GM19035 (cell line): ENCODE data around the gene OSGIN1.

ENCODE experiments used
- ATAC-seq: cut with Tn5 transposase; IDR thresholded peaks from one replicate; pipeline ENCODE4 v1.9.1; 2021; ENCODE audit not compliant: unreplicated experiment

Gene OSGIN1

DNA sequence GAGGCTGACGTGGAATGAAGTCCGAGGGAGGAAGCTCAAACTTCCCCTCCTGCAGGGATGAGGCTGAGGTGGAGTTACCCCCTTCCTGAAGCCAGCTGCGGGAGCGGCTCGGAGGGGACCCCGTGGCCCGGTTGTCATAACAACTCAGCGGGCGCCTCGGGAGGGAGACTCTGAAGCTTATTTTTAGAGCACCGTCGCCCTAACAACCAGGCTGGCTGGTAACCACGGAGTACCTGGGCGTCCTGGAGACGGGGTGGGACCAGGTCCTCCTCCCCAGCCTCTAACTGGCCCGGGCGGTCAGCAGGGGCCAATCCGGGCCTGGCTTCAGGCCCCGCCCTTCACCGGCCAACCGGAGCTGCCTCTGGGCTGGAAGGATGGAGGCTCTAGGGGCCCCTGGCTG lies 42.7 kb downstream of the OSGIN1 start:
- no peak for ATAC-seq

DNA sequence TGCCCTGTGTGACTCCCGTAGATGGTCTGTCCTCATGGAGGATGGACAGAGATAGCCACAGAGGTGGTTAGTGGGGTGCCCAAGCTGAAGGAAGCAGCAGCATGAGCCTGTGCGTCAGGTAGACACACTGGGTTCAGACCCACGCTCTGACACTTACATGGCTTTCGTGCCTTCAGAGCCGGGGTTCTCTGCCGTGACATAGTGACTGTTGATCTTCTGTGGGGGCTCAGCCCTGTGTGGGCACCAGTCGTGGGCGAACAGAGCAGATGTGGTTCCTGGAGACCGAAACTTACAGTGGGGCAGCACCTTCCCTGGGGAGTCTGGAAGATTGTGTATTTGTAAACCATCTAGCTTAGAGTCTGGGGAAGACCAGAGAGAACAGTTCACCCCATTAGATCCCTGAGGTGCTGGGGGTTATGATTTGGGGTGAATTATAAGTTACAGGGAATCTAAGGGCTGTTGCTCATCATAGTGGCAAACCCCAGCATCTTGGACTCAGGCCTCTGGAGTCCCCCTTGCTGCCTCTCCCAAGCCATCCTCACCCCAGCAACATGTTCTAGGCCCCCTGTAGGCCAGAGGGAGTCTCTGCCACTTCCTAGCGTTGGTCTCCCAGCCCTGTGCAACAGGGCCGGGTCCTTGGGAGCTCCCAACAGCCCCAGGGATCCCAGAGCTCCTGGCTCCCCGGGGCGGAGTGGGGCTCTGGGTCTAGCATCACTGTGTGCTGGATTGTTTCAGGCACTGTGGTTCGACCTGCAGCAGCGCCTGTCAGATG lies 43.6 kb downstream of the OSGIN1 start:
- no peak for ATAC-seq

DNA sequence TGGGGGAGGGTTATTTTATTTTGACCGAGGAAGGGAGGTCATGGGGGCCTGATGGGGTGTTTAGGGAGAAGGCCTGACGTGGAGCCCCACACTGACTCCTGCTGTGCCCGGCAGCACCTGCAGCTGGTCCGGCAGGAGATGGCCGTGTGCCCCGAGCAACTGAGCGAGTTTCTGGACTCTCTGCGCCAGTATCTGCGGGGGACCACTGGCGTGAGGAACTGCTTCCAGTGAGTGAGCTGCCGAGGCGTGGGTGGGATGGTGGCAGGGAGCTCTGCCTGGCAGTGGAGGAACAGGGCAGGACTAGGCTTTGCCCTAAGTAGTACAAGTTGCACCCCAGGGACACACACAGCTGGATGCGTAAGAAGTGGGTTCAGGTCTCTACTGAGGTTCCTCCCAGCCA lies 45.1 kb downstream of the OSGIN1 start:
- no peak for ATAC-seq

DNA sequence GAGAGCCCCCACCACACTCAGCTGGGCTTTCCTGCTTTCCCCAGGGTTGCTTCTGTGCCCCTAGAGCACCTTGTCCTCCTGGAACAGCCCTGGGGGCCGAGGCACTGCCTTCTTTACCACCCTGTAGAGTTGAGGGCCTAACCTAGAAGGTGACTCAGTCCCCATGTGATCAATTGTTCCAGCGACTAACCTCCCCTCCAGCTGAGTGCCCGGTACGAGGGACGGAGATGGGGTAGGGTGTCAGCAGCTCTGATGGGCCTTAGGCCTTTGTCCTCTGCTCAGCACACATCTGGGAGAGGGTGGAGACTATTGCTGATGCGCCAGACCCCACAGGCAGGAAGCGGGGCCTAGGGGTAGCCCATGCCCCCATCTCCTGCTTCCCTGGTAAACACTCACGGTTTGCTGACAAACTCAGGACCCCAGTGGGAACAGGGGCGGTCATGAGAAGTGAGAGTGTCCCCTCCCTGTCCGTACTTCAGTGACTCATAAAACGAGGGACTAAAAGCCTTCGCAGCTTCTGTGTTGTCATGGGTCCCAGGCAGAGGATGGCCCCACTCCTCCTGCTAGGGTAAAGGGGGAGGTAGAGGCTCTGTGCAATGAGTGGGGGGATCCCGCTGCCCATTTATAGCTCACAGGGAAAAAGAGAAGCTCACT lies 48.1 kb downstream of the OSGIN1 start:
- no peak for ATAC-seq

DNA sequence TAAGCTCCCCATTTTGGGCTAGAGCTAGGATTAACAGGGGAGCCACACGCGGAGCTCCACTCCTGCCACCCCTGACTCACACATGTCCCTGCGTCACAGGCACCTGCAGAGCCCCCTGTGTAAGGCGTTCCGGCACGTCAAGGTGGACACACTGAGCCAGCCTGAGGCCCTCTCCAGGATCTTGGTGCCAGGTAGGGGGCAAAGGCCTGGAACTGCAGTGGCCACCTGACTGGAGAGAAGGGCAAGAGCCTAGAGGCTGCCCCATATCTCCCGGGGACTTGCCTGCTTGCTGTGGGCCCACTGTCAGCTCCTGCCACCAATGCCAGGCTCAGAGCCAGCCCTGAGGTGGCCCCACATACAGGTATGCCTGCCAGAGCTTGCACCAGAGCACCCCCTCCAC lies 48.7 kb downstream of the OSGIN1 start:
- ATAC-seq, result no peak

DNA sequence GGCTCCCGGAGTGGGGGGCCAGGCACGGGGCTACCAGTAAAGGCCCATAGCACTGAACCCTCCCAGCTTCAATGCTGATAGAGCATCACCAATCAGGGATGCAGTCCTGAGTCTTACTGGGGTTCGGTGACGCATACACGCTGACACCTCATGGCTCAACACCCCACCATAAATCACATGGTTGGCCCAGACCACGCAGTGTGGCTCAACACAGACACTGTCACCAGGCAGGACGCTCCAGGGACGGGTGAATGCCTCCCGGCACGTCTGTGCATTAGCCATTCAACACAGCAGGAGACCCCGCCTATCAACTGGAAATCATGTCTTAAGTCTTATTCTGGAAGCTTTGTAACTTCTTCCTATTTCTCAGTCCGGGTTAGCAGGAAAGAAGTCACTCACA lies 50.0 kb downstream of the OSGIN1 start:
- no peak for ATAC-seq

DNA sequence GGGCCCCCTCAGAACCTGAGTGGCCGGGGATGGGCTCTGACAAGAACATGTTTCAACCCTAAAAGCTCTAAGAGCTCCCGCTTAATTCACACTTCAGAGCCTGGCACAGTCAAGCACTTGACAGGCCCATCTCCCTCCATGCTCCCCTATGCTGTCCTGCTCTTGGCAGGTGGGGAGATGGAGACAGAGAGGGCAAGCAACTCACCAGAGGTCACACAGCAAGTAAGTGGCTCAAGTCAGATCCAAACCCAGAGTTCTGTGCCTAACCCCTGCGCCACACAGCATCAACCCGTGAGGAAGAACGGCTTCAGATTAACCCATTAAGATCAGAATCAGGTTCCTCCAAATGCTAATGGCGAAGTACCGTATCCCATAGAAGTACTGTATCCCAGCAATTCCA lies 51.4 kb downstream of the OSGIN1 start:
- ATAC-seq, result no peak

DNA sequence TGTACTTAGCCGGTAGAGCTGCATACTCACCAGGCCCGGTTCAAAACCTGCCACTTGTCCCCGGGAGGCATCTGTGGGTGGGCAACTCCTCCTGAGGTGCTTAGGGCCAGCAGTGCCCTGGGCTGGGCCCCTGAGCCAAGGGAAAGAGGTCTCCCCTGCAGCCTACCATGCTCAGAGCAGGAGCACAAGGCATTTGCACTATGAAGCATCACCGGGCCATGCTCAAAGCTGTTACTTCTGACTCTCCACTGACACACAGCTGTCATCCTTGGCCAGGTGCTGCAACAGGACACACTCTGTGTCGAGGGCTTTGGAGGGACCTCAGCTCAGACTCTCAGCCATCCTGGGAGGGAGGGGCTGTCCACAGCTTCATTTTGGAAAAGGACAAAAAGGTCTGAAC lies 52.4 kb downstream of the OSGIN1 start:
- no peak for ATAC-seq

DNA sequence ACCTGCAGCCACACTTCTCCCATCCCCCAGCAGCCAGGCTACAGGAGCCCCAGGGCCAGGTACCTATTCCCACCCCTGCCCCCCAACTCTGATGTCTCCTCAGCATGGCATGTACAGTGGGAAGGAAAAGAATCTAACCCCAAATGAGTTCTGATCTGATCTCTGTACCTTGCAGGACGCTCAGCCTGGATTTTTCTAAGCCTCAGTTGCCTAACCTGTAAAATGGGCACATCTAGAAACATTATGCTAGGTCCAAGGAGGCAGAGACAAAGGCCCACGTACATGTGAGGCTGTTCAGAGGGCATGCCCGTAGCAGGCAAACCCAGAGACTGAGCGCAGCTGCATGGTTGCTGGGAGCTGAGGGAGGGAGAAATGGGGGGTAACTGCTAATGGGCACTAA lies 54.5 kb downstream of the OSGIN1 start:
- ATAC-seq, result no peak

DNA sequence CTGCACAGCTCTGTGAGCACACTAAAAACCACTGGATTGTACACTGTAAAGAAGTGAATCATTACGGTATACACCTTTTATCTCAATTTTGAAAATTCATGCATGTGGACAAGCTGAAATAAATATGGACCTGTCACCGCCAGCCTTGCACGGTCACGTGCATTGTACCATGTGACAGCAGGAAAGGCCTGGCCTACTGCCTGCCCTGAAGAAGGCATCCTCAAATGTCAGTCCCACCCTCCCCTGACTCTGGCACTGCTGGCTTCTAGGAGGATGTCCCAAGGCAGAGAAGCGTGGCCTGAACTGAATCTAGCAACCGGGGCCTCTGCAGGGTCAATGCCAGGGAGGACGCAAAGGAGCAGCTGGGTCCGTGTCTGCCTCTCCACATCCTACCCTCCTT lies 54.9 kb downstream of the OSGIN1 start:
- ATAC-seq, result no peak

DNA sequence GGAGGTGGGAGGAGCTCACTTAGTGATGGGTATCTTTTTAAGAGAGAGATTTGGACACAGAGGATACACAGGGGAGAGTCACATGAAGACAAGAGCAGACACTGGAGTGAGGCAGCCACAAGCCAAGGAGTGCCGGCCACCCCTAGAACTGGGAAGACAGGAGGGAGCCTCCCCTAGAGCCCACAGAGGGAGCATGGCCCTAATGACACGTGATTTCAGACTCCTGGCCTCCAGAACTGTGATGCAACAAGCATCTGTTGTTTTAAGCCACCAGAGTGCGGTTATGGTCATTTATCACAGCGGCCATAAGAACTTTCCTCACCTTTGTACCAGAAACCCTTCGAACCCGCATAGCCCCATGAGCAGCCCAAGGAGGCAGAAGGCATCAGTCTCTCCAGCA lies 56.2 kb downstream of the OSGIN1 start:
- ATAC-seq, result no peak

DNA sequence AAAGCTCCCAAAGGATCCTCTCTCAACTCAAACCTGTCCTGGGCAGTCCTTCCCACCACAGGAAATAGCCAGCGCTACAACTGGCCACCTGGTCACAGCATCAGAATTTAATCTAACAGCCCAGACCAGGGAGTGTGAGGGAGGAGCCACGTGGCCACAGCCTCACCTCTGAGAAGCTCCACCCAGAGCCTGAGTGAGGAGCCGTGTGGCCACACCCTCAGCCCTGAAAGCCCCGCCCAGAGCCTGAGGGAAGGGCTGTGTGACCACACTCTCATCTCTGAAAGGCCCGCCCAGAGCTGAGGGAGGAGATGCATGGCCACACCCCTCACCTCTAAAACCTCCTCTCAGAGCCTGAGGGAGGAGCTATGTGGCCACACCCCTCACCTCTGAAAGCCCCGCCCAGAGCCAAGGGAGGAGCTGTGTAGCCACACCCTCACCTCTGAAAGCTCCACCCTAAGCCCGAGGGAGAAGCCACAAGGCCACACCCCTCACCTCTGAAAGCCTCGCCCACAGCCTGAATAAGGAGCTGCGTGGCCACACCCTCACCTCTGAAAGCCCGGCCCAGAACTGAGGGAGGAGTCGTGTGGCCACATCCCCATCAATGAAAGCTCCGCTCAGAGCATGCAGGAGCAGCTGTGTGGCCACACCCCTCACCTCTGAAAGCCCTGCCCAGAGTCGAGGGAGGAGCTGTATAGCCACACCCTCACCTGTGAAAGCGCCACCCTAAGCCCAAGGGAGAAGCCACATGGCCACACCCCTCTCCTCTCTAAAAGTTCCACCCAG lies 60.9 kb downstream of the OSGIN1 start:
- peak; percentile 85 for ATAC-seq

DNA sequence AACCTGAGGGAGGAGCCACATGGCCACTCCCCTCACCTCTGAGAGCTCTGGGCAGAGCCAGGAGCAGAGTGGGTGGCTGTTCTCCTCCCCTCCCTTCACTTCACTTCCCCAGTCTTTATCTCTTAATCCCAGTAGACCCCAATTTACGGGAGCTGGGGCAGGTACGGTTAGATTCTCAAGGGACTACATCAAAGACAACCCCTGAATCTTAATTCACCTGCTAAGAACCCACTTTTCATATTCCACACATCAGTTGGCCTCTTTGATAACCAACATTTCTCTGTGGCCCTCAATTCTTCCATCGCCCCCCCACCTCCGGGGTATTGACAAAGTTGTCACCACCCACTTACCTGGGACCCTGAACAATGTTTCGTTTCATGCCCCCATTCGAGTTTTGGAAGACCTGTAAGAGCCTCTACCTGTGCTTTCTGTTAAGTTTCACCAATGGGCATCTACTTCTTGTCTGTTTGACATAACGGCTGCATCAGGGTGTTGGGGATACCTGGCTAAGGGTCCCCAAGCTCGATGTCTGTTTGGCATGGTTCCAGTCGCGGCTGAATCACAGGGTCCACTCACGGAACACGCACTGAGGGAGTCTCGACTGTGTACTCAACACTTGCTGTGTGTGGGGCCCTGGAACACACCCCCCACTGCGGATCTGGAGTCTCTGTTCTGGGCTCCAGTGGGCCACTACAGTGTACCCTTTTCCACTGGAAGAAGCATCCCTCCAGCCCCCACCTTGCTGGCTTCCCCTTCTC lies 61.7 kb downstream of the OSGIN1 start:
- ATAC-seq, result no peak

DNA sequence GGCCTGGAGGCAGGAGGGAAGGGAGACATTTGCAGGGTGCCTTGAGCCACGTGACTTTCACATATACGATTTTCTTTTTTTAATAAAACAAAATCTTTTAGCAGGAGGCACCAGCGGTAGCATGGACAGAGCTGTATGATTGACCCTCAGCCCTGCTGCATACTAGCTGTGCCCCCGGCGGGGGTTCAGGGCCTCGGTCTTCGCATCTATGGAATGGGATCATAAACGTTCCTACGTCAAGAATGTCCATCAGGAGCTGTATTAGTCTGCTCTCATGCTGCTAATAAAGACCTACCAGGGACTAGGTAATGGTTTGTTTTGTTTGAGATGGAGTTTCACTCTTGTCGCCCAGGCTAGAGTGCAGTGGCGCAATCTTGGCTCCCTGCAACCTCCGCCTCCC lies 62.4 kb downstream of the OSGIN1 start:
- ATAC-seq, result no peak
